Measurements from ENCODE around the gene MT1B.

MT1B gene

GRCh38 chr16:56682703-56683397, 31.2 kb downstream of the MT1B start:
- no peak for DNase-seq (ENCODE audit: extremely low read depth, low read depth)
- H3K4me3 ChIP-seq (replicated peaks; ENCODE audit: low read depth, low read length): peak overlapping the region; percentile 72
- TF ChIP-seq CTCF (IDR thresholded peaks at IDR 0.05; ENCODE audit: low read depth, low read length, missing control alignments): no peak

GRCh38 chr16:56683424-56684172, 31.9 kb downstream of the MT1B start:
- H3K4me3 ChIP-seq (replicated peaks; ENCODE audit: low read depth, low read length): peak overlapping the region; percentile 72
- TF ChIP-seq CTCF (IDR thresholded peaks at IDR 0.05; ENCODE audit: low read depth, low read length, missing control alignments): no peak
- DNase-seq (ENCODE audit: extremely low read depth, low read depth): no peak

GRCh38 chr16:56684256-56684925, 32.7 kb downstream of the MT1B start:
- no peak for DNase-seq (ENCODE audit: extremely low read depth, low read depth)
- no peak overlapping the region for H3K4me3 ChIP-seq (replicated peaks; ENCODE audit: low read depth, low read length)
- TF ChIP-seq CTCF (IDR thresholded peaks at IDR 0.05; ENCODE audit: low read depth, low read length, missing control alignments): no peak

- H3K4me3 ChIP-seq (replicated peaks; ENCODE audit: low read depth, low read length): no peak overlapping the region
- TF ChIP-seq CTCF (IDR thresholded peaks at IDR 0.05; ENCODE audit: low read depth, low read length, missing control alignments): no peak
- DNase-seq (ENCODE audit: extremely low read depth, low read depth): no peak
These were observed 33.4 kb downstream of the MT1B start for GRCh38 chr16:56684926-56685590.

GRCh38 chr16:56686758-56687157, 35.1 kb downstream of the MT1B start:
- H3K4me3 ChIP-seq (replicated peaks; ENCODE audit: low read depth, low read length): no peak overlapping the region
- DNase-seq (ENCODE audit: extremely low read depth, low read depth): no peak
- TF ChIP-seq CTCF (IDR thresholded peaks at IDR 0.05; ENCODE audit: low read depth, low read length, missing control alignments): no peak

GRCh38 chr16:56688762-56689161, 37.1 kb downstream of the MT1B start:
- no peak for TF ChIP-seq CTCF (IDR thresholded peaks at IDR 0.05; ENCODE audit: low read depth, low read length, missing control alignments)
- no peak overlapping the region for H3K4me3 ChIP-seq (replicated peaks; ENCODE audit: low read depth, low read length)
- DNase-seq (ENCODE audit: extremely low read depth, low read depth): no peak

Data from HFF-Myc (cell line).